SK-N-MC (cell line): Measurements from ENCODE around the gene RALGPS1.

Source experiments
- EZH2 ChIP-seq: fragments of 200-600 bp; sonication (generic); IDR thresholded peaks from one replicate; pipeline ENCODE4 v1.6.1; 2017; ENCODE audit warnings: antibody characterized with exemption
- POLR2AphosphoS5 ChIP-seq: IDR thresholded peaks from 2 replicates; pipeline ENCODE4 v1.6.1; 2012; ENCODE audit warnings: mild to moderate bottlenecking, low read depth, low read length, borderline replicate concordance

DNA sequence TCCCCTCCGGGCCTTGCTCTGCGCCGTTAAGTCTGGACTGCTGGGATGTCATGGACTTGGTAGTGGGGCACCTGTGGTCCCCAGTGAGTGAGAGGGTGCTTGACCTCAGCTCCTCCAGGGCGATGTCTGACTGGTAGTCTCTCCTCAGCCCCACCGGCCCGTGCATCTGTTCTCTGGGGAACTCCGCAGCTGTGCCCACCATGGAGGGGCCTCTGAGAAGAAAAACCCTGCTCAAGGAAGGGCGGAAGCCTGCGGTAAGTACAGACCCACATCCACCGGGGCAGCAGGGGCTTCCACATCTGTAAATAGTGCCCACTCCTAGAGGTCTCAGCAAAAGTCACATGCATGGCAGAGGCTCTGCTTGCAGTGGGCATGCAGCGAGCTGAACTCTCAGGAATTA, 297.4 kb downstream of the RALGPS1 start:
- TF ChIP-seq EZH2 (no peak), POLR2AphosphoS5 (no peak)
